Neutrophil (primary cell): ENCODE data around the gene CBY1.

Experiments
- H3K27ac ChIP-seq: fragments of 200-600 bp; sonication (generic); 2 replicates; pipeline ENCODE4 v1.5.1; 2016; ENCODE audit warnings: mild to moderate bottlenecking, moderate library complexity
- H3K27me3 ChIP-seq: fragments of 200-600 bp; sonication (generic); 2 replicates; pipeline ENCODE4 v1.6.0; 2016; ENCODE audit warnings: mild to moderate bottlenecking
- H3K36me3 ChIP-seq: fragments of 200-600 bp; sonication (generic); 2 replicates; pipeline ENCODE4 v1.5.1; 2017
- H3K4me1 ChIP-seq, 2 experiments: fragments of 200-600 bp in 1 of 2; sonication (generic) in 1 of 2; 1 replicate in 1 of 2; 2 replicates in 1 of 2; pipeline versions ENCODE4 v1.5.1 to v1.6.1; 2013 to 2016; ENCODE audit warnings: low read depth in 1 of 2, low read length in 1 of 2, mild to moderate bottlenecking in 1 of 2, moderate library complexity in 1 of 2; ENCODE audit not compliant: control insufficient read depth in 1 of 2, insufficient read depth in 1 of 2
- H3K4me3 ChIP-seq, 2 experiments: fragments of 200-600 bp in 1 of 2; sonication (generic) in 1 of 2; 1 replicate in 1 of 2; 2 replicates in 1 of 2; pipeline ENCODE4 v1.5.1; 2013 to 2016; ENCODE audit warnings: low read depth in 1 of 2, low read length in 1 of 2, mild to moderate bottlenecking in 1 of 2, moderate library complexity in 1 of 2
- H3K9me3 ChIP-seq: fragments of 200-600 bp; sonication (generic); 2 replicates; pipeline ENCODE4 v1.5.1; 2016
- TF ChIP-seq, protein P1 (sequence below): fragments of 200-600 bp; sonication (generic); IDR thresholded peaks from 2 replicates; pipeline ENCODE4 v1.5.1; 2016; ENCODE audit warnings: antibody characterized with exemption

CBY1 gene

DNA sequence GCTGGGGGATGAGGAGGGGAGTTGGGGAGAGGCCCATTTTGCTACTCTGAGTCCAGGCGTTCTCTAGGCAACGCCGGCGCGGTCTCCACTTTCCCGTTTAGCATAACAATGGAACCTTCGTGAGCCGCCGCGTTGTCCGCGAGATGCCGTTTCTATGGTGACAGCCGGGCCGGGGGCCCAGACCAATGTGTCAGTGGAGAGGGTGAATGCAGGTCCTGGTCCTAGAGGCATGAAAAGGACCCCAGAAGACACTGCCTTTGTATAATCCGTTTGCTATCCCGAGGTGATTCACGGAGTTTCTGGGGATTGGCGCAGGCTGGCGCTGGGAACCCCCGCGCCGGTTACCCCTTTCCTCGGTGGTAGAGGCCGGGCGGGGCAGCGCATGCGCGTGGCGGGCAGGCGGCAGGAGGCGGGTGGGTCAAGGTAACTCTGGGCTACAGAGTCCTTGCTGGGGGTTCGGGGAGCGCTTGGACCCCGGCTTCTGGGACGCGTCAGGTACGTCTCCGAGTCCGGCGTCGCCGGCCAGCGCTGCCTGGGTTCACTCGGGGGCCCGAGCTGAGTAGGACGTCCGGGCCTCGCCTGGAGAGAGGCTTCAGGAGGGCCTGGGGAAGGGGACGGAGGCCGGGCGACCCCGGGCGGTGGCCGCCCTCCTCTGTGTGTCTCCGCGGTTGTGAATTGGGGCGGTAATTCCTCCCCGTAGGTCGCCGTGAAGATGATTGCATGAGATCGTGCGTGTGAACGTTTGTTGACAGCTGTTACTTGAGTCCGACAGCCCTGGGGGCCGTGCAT is at the start of gene CBY1, which contains the start of gene FAM227A:
TSS of gene CBY1 (plus strand) at position 383 of the 789 bp plus-strand sequence. CDS start 11,417 bp downstream, outside the sequence.
TSS of gene FAM227A (minus strand) at position 137 of the 789 bp plus-strand sequence. CDS start 6,224 bp downstream, outside the sequence.
- H3K27ac ChIP-seq: peak within 1 kb of the TSS; percentile 86
- TF ChIP-seq, protein P1, sequence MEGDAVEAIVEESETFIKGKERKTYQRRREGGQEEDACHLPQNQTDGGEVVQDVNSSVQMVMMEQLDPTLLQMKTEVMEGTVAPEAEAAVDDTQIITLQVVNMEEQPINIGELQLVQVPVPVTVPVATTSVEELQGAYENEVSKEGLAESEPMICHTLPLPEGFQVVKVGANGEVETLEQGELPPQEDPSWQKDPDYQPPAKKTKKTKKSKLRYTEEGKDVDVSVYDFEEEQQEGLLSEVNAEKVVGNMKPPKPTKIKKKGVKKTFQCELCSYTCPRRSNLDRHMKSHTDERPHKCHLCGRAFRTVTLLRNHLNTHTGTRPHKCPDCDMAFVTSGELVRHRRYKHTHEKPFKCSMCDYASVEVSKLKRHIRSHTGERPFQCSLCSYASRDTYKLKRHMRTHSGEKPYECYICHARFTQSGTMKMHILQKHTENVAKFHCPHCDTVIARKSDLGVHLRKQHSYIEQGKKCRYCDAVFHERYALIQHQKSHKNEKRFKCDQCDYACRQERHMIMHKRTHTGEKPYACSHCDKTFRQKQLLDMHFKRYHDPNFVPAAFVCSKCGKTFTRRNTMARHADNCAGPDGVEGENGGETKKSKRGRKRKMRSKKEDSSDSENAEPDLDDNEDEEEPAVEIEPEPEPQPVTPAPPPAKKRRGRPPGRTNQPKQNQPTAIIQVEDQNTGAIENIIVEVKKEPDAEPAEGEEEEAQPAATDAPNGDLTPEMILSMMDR: peak; percentile 26
- H3K27me3 ChIP-seq: no peaks in the 10 kb centered on the region
- peaks cover 13 to 17% of the 10 kb centered on the region in 2 experiments for H3K4me1 ChIP-seq
- H3K4me3 ChIP-seq: peak within 1 kb of the TSS; percentile 78 to 95
- H3K9me3 ChIP-seq: no peaks in the 10 kb centered on the region
- H3K36me3 ChIP-seq: no peaks in the 10 kb centered on the region

- Histone ChIP-seq H3K36me3 (no peaks in the 10 kb centered on the region), H3K27me3 (no peaks in the 10 kb centered on the region), H3K4me1 (no peaks in the 10 kb centered on the region), H3K4me3 (no peak overlapping the region), H3K9me3 (no peaks in the 10 kb centered on the region), H3K27ac (no peak overlapping the region)
- TF ChIP-seq, protein P1: no peak
These were observed 48.8 kb upstream of the CBY1 start for GRCh38 chr22:38607680-38608079.

DNA sequence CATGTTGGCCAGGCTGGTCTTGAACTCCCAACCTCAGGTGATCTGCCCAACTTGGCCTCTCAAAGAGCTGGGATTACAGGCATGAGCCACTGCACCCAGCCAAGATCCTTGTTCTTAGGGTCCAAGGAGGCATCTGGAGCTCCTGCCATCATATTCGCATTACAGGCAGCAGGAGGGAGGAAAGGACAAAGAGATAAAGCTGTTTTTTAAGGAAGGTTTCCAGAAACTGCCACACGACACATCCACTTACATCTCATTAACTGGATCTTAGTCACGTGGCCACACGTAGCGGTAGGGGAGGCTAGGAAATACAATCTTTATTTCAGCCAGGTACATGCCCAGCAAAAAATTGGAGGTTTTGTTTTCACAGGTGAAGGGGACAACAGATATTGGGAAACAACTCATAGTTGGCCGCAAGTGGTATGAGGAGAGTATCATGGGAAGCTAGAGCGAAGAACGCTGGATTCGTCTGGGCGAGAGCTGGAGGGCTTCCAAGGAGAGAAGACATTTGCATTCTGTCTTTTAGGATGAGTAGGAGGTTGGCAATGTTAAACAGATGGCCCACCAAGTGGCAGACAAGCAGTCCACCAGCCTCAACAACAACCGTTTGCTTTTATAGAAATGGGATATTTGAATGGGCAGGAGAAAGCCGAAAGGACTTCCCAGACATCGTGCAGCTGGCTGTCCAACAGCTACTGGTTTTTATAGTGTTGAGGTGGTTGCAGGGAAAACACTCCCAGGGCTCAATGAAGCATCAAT is 47.3 kb upstream of the CBY1 start:
- no peaks in the 10 kb centered on the region for H3K36me3 ChIP-seq
- H3K4me1 ChIP-seq: no peaks in the 10 kb centered on the region
- H3K4me3 ChIP-seq: no peak overlapping the region
- TF ChIP-seq, protein P1: no peak
- H3K27me3 ChIP-seq: no peaks in the 10 kb centered on the region
- no peak overlapping the region for H3K27ac ChIP-seq
- no peaks in the 10 kb centered on the region for H3K9me3 ChIP-seq

DNA sequence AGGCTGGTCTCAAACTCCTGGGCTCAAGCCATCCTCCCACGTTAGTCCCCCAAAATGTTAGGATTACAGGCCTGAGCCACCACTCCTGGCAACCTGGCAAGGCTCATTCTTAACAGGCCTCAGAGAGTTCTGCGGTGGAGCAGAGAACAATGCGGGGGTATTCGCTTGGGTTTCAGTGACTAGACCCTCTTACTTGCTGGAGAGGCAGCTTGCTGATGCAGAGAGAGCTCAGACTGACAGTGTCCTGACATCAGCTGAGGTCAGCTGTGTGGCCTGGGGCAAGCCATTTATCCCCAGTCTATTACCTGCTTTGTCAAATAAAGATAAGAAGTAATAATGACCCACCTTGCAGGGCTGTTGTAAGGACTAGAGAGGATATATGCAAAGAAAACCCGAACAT is 46.2 kb upstream of the CBY1 start:
- TF ChIP-seq, protein P1: no peak
- Histone ChIP-seq H3K27me3 (no peaks in the 10 kb centered on the region), H3K27ac (no peak overlapping the region), H3K4me1 (no peaks in the 10 kb centered on the region), H3K4me3 (no peak overlapping the region), H3K36me3 (no peaks in the 10 kb centered on the region), H3K9me3 (no peaks in the 10 kb centered on the region)

- H3K4me1 ChIP-seq: no peaks in the 10 kb centered on the region
- no peak overlapping the region for H3K27ac ChIP-seq
- TF ChIP-seq, protein P1: no peak
- H3K27me3 ChIP-seq: no peaks in the 10 kb centered on the region
- no peaks in the 10 kb centered on the region for H3K36me3 ChIP-seq
- H3K4me3 ChIP-seq: no peak overlapping the region
- H3K9me3 ChIP-seq: no peaks in the 10 kb centered on the region
These were observed 44.9 kb upstream of the CBY1 start for GRCh38 chr22:38611559-38611958.
